AG04449 (cell line): ENCODE data around the gene SCFD2.

Experiments used
- CTCF ChIA-PET: fragments of 350-600 bp; formaldehyde crosslinking; extraction: SDS; loops from one replicate; lab custom pipeline; 2021; ENCODE audit warnings: antibody characterized with exemption; lab: Yijun Ruan, JAX
- POLR2A ChIA-PET: fragments of 400-600, 350-600 bp; formaldehyde crosslinking; extraction: SDS; loops from one replicate; lab custom pipeline; 2020; ENCODE audit warnings: antibody characterized with exemption, inconsistent platforms; lab: Yijun Ruan, JAX
- DNase-seq: peaks from one replicate; pipeline ENCODE4 v3.0.0-alpha.2; 2010; ENCODE audit warnings: low read depth, low spot score
- H3K4me3 ChIP-seq: 2 replicates; pipeline ENCODE4 v1.5.1; 2011; ENCODE audit warnings: low read depth, mild to moderate bottlenecking, control low read depth, low read length
- CTCF ChIP-seq: IDR thresholded peaks from one replicate; pipeline ENCODE4 v1.5.1; 2011; ENCODE audit warnings: mild to moderate bottlenecking, moderate library complexity, low read length, control low read depth, inconsistent platforms; ENCODE audit not compliant: insufficient read depth; ENCODE audit errors: missing control alignments

Gene SCFD2

GRCh38 chr4:52991472-52991871 lies 374.4 kb downstream of the SCFD2 start:
- H3K4me3 ChIP-seq, result no peak overlapping the region
- ChIA-PET POLR2A (no interaction called here), CTCF (interaction anchor here (1.6 kb wide), 1 partner anchor 446 kb away, joined by 4 read pairs; no protein-coding TSS in a partner anchor)
- TF ChIP-seq CTCF, result no peak
- no peak for DNase-seq

- CTCF ChIA-PET, result interaction anchor here (0.7 to 1.6 kb wide), 2 partner anchors 445 to 446 kb away, joined by 3 to 4 read pairs; no protein-coding TSS in a partner anchor
- H3K4me3 ChIP-seq, result no peak overlapping the region
- POLR2A ChIA-PET, result no interaction called here
- no peak for TF ChIP-seq CTCF
- DNase-seq, result no peak
These were observed 375.2 kb downstream of the SCFD2 start for GRCh38 chr4:52990706-52991105.

GRCh38 chr4:52989865-52990264 lies 376.0 kb downstream of the SCFD2 start:
- DNase-seq, result no peak
- ChIA-PET CTCF (interaction anchor here (0.7 to 1.6 kb wide), 2 partner anchors 444 to 445 kb away, joined by 3 to 4 read pairs; no protein-coding TSS in a partner anchor), POLR2A (no interaction called here)
- no peak overlapping the region for H3K4me3 ChIP-seq
- TF ChIP-seq CTCF, result no peak

GRCh38 chr4:52987392-52988056 lies 378.3 kb downstream of the SCFD2 start:
- no peak for TF ChIP-seq CTCF
- H3K4me3 ChIP-seq, result no peak overlapping the region
- no peak for DNase-seq
- POLR2A ChIA-PET, result interaction anchor here (0.5 kb wide), 1 partner anchor 210 kb away, joined by 3 read pairs; no protein-coding TSS in a partner anchor
- CTCF ChIA-PET, result interaction anchor here (1.0 to 8.7 kb wide), 6 partner anchors 10 to 1246 kb away, joined by 3 to 334 read pairs (median 4); no protein-coding TSS in a partner anchor

GRCh38 chr4:52984462-52984881 lies 381.4 kb downstream of the SCFD2 start:
- POLR2A ChIA-PET, result interaction anchor here (1.0 kb wide), 1 partner anchor 263 kb away, joined by 4 read pairs; no protein-coding TSS in a partner anchor
- H3K4me3 ChIP-seq, result no peak overlapping the region
- no peak for DNase-seq
- CTCF ChIA-PET, result interaction anchor here (0.7 to 8.7 kb wide), 26 partner anchors 8 to 1249 kb away, joined by 3 to 334 read pairs (median 3); no protein-coding TSS in a partner anchor
- TF ChIP-seq CTCF, result no peak
